B cell (primary cell): ENCODE results near the gene GGA2. TPM values are rescaled to one million over a fixed set of nuclear protein-coding genes. Genes with fewer than 3 reads are reported as not detected.
A peak's percentile ranks its signal among the peaks of the same experiment; 100 is the strongest.

Experiments
- ATAC-seq: fragments of 200-7000 bp; cut with Tn5 transposase; one replicate; pipeline ENCODE4 v1.10.0; 2021; ENCODE audit warnings: low read depth, mild to moderate bottlenecking, moderate number of reproducible peaks, moderate library complexity
- CTCF ChIA-PET: fragments of 350-600 bp; sonication (Branson Sonifier 250); formaldehyde crosslinking; loops from one replicate; lab custom pipeline; 2021; ENCODE audit warnings: antibody characterized with exemption, inconsistent platforms; lab: Charles Lee
- POLR2A ChIA-PET: fragments of 350-600 bp; sonication (Branson Sonifier 250); formaldehyde crosslinking; loops from one replicate; lab custom pipeline; 2021; ENCODE audit warnings: antibody characterized with exemption; lab: Charles Lee
- DNase-seq: peaks from one replicate; pipeline ENCODE4 v3.0.0; 2013
- H2AFZ ChIP-seq: 2 replicates; pipeline ENCODE4 v1.6.1; 2012; ENCODE audit warnings: mild to moderate bottlenecking, low read depth, low read length; ENCODE audit not compliant: insufficient read depth, poor library complexity, severe bottlenecking
- H3K27ac ChIP-seq, 2 donors: 1 replicate in 1 of 2; 2 replicates in 1 of 2; pipeline ENCODE4 v1.5.1; 2012 to 2013; ENCODE audit warnings: low read length in 2 of 2, mild to moderate bottlenecking in 2 of 2, moderate library complexity in 1 of 2
- H3K27me3 ChIP-seq, 4 experiments: fragments of 200-600 bp in 1 of 4; sonication (generic) in 1 of 4; replicated peaks in 1 of 4; 1 replicate in 2 of 4; 2 replicates in 2 of 4; pipeline versions ENCODE4 v1.6.1 to v1.7.0; 2013 to 2016; ENCODE audit warnings: low read length in 3 of 4, mild to moderate bottlenecking in 2 of 4, mixed read lengths in 1 of 4, moderate library complexity in 1 of 4; ENCODE audit not compliant: insufficient read depth in 4 of 4, control insufficient read depth in 3 of 4; ENCODE audit errors: control extremely low read depth in 1 of 4
- H3K36me3 ChIP-seq, 2 experiments: replicated peaks in 1 of 2; 1 replicate in 1 of 2; 2 replicates in 1 of 2; pipeline versions ENCODE4 v1.6.1 to v1.7.1; 2013; ENCODE audit warnings: low read length in 1 of 2; ENCODE audit not compliant: insufficient read depth in 2 of 2, control insufficient read depth in 1 of 2; ENCODE audit errors: control extremely low read depth in 1 of 2, extremely low read depth in 1 of 2
- H3K4me1 ChIP-seq, 2 donors: fragments of 200-600 bp in 1 of 2; sonication (generic) in 1 of 2; 1 replicate in 1 of 2; 2 replicates in 1 of 2; pipeline versions ENCODE4 v1.5.1 to v1.6.1; 2013 to 2017; ENCODE audit warnings: low read length in 2 of 2; ENCODE audit not compliant: control insufficient read depth in 2 of 2, insufficient read depth in 2 of 2
- H3K4me2 ChIP-seq: replicated peaks from 2 replicates; pipeline ENCODE3; 2012; ENCODE audit warnings: mild to moderate bottlenecking, low read depth, low read length; ENCODE audit not compliant: poor library complexity, severe bottlenecking
- H3K4me3 ChIP-seq, 5 experiments: fragments of 200-600 bp in 1 of 5; sonication (generic) in 1 of 5; 1 replicate in 3 of 5; 2 replicates in 2 of 5; pipeline versions ENCODE4 v1.5.1 to v1.7.0; 2011 to 2016; ENCODE audit warnings: low read length in 4 of 5, mild to moderate bottlenecking in 4 of 5, low read depth in 2 of 5, control low read depth in 1 of 5, moderate library complexity in 1 of 5; ENCODE audit not compliant: insufficient read depth in 1 of 5; ENCODE audit errors: control extremely low read depth in 1 of 5, extremely low read depth in 1 of 5
- H3K79me2 ChIP-seq: fragments of 200-600 bp; sonication (generic); one replicate; pipeline ENCODE4 v1.6.0; 2016; ENCODE audit warnings: low read length; ENCODE audit not compliant: control insufficient read depth, insufficient read depth
- H3K9ac ChIP-seq: fragments of 200-600 bp; sonication (generic); 2 replicates; pipeline ENCODE4 v1.6.1; 2017; ENCODE audit warnings: mild to moderate bottlenecking, low read length, moderate library complexity
- H3K9me3 ChIP-seq, 3 donors: one replicate each; pipeline versions ENCODE4 v1.6.1 to v1.7.1; 2013; ENCODE audit warnings: low read length in 2 of 3; ENCODE audit not compliant: control insufficient read depth in 2 of 3, insufficient read depth in 1 of 3; ENCODE audit errors: control extremely low read depth in 1 of 3
- H4K20me1 ChIP-seq: 2 replicates; pipeline ENCODE4 v1.6.0; 2012; ENCODE audit warnings: mild to moderate bottlenecking, low read length; ENCODE audit not compliant: insufficient read depth, control insufficient read depth, poor library complexity, severe bottlenecking
- H3K27ac Mint-ChIP-seq: one replicate; pipeline ENCODE4 v1.8.0; 2021; ENCODE audit warnings: mixed read lengths
- H3K27me3 Mint-ChIP-seq: one replicate; pipeline ENCODE4 v1.8.0; 2021; ENCODE audit warnings: mixed read lengths
- H3K4me1 Mint-ChIP-seq: one replicate; pipeline ENCODE4 v1.8.0; 2021; ENCODE audit warnings: mixed read lengths
- H3K4me3 Mint-ChIP-seq: one replicate; pipeline ENCODE4 v1.8.0; 2021; ENCODE audit warnings: mixed read lengths
- H3K9me3 Mint-ChIP-seq: one replicate; pipeline ENCODE4 v1.8.0; 2022; ENCODE audit warnings: mixed read lengths; ENCODE audit not compliant: insufficient read depth
- CTCF ChIP-seq: fragments of 200-600 bp; IDR thresholded peaks from one replicate; pipeline ENCODE4 v1.8.0; 2022; ENCODE audit warnings: antibody characterized with exemption, mild to moderate bottlenecking
- EZH2 ChIP-seq: IDR thresholded peaks from 2 replicates; pipeline ENCODE4 v1.6.1; 2012; ENCODE audit warnings: borderline replicate concordance, low read depth, mild to moderate bottlenecking, moderate library complexity, low read length; ENCODE audit not compliant: insufficient read depth, poor library complexity, severe bottlenecking
- whole genome bisulfite sequencing: methylation state at CpG from one replicate; pipeline ENCODE4 v1.1.5; 2013; ENCODE audit warnings: missing lambda C conversion rate; ENCODE audit not compliant: insufficient coverage; 5-methylcytosine and 5-hydroxymethylcytosine counted together
- intact Hi-C: fragments of 100-400 bp; cut with micrococcal nuclease; formaldehyde crosslinking; loops from one replicate; pipeline ENCODE4 v1.10.0; 2022
- polyA plus RNA-seq: library from polyadenylated mRNA; depleted of rRNA; stranded (reverse); fragments of >200 nt; gene quantifications from 2 replicates; pipeline ENCODE4 v1.2.3, GENCODE V29; 2012
- total RNA-seq, 2 donors: library from RNA; stranded (reverse); fragments of 120-200 nt in 1 of 2; gene quantifications; 1 replicate in 1 of 2; 2 replicates in 1 of 2; pipeline versions ENCODE4 v1.2.3 to v1.2.4, GENCODE V29; 2013 to 2022

The GGA2 gene
- total and polyA plus RNA-seq, 2 donors (not counting 1 experiment from before 2014, with no cell fraction given): 227 to 832 TPM

GRCh38 chr16:23499801-23500200 is 10.5 kb downstream of the GGA2 start:
- Histone ChIP-seq H4K20me1 (peaks cover 99% of the 10 kb centered on the region), H3K9ac (no peak overlapping the region), H2AFZ (no peak overlapping the region), H3K79me2 (peaks cover 99% of the 10 kb centered on the region), H3K4me3 (no peak overlapping the region), H3K27me3 (no peaks in the 10 kb centered on the region), H3K36me3 (peaks cover 0 to 62% of the 10 kb centered on the region in 2 experiments), H3K27ac (peak overlapping the region in 1 of 2 donors; percentile 54), H3K4me1 (peaks cover 85 to 90% of the 10 kb centered on the region in 2 donors), H3K9me3 (no peaks in the 10 kb centered on the region), H3K4me2 (peak overlapping the region; percentile 63)
- H3K27me3 Mint-ChIP-seq: no peaks in the 10 kb centered on the region
- no peaks in the 10 kb centered on the region for H3K9me3 Mint-ChIP-seq
- ATAC-seq (no peak), DNase-seq (peak; percentile 39)
- TF ChIP-seq CTCF: no peak
- ChIA-PET POLR2A (interaction anchor here (1.1 kb wide), 1 partner anchor 9 kb away, joined by 5 read pairs; no protein-coding TSS in a partner anchor), CTCF (interaction anchor here (1.0 to 2.9 kb wide), 5 partner anchors 10 to 97 kb away, joined by 3 to 10 read pairs (median 4); no protein-coding TSS in a partner anchor)
- 50% methylated on average over 6 of the region's 7 CpGs for WGBS
- peak overlapping the region; percentile 72 for H3K27ac Mint-ChIP-seq
- peaks cover 85% of the 10 kb centered on the region for H3K4me1 Mint-ChIP-seq
- peak overlapping the region; percentile 67 for H3K4me3 Mint-ChIP-seq
- intact Hi-C loops: no loop called here

GRCh38 chr16:23498863-23499262 is 11.4 kb downstream of the GGA2 start:
- ATAC-seq (no peak), DNase-seq (no peak)
- peak overlapping the region; percentile 52 for H3K4me3 Mint-ChIP-seq
- peak overlapping the region; percentile 21 for H3K27ac Mint-ChIP-seq
- Histone ChIP-seq H3K27ac (peak overlapping the region in 1 of 2 donors; percentile 54), H3K4me2 (no peak overlapping the region), H3K27me3 (no peaks in the 10 kb centered on the region), H3K36me3 (peaks cover under 1 to 68% of the 10 kb centered on the region in 2 experiments), H2AFZ (no peak overlapping the region), H4K20me1 (peaks cover 99% of the 10 kb centered on the region), H3K9me3 (no peaks in the 10 kb centered on the region), H3K79me2 (peaks cover 99% of the 10 kb centered on the region), H3K4me1 (peaks cover 76 to 81% of the 10 kb centered on the region in 2 donors), H3K4me3 (no peak overlapping the region), H3K9ac (no peak overlapping the region)
- TF ChIP-seq EZH2 (no peak), CTCF (no peak)
- no peaks in the 10 kb centered on the region for H3K9me3 Mint-ChIP-seq
- 100% methylated on average over 4 of the region's 11 CpGs for WGBS
- intact Hi-C loops: no loop called here
- no peaks in the 10 kb centered on the region for H3K27me3 Mint-ChIP-seq
- ChIA-PET POLR2A (interaction anchor here (0.7 kb wide), 1 partner anchor 34 kb away, joined by 6 read pairs; no protein-coding TSS in a partner anchor), CTCF (interaction anchor here (0.8 to 2.9 kb wide), 4 partner anchors 24 to 98 kb away, joined by 4 to 10 read pairs (median 6); no protein-coding TSS in a partner anchor)
- peaks cover 77% of the 10 kb centered on the region for H3K4me1 Mint-ChIP-seq
